ENCODE data around the gene PDE8B. TPM values are rescaled to one million over a fixed set of nuclear protein-coding genes. Genes with fewer than 3 reads are reported as not detected.

PDE8B gene
- total RNA-seq, 1 donor from 2014 or later, result 2.9 TPM

DNA sequence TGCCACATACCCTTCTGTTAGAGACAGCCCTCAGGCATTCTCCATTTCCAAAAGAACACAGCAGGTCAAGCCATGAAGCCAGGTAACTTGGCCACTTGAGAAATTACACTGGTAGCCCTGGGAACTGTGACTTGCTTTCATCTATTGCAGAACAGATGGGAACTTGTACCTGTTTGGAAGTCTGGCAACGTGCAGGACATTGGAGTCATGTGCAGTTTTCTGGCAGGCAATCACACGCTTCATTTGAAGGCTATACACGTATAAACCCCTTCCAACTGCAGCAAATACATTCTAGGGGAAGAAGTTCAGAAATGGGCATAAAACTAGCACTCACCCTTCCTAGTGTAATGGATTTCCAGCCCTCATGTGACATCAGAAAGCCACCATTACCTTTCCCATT, 227.6 kb downstream of the PDE8B start:
- H3K4me1 Mint-ChIP-seq, result no peaks in the 10 kb centered on the region
- H3K27me3 Mint-ChIP-seq (ENCODE audit: low read depth), result no peaks in the 10 kb centered on the region
- no peaks in the 10 kb centered on the region for H3K9me3 Mint-ChIP-seq
- peaks cover 22% of the 10 kb centered on the region for H3K36me3 Mint-ChIP-seq
- TF ChIP-seq CTCF (IDR thresholded peaks at IDR 0.05; ENCODE audit: unreplicated experiment), result no peak
- no peak for DNase-seq (ENCODE audit: low spot score in 2 of 2, unreplicated experiment in 2 of 2)
- no peak overlapping the region for H3K27ac Mint-ChIP-seq
- no peak overlapping the region for H3K4me3 Mint-ChIP-seq

DNA sequence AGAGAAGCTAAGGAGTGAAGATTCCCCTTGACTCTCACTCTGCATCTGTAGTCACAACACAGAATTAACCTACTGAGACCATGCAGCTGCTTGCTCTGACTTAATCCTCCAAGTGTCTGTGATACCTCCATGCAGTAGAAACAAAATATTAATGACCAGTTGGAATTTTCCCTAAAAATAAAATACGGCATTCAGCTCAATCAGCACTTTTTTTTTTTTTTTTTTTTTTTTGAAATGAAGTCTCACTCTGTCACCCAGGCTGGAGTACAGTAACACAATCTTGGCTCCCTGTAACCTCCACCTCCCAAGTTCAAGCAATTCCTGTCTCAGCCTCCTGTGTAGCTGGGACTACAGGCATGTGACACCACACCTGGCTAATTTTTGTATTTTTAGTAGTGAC, 233.2 kb downstream of the PDE8B start:
- peaks cover 41% of the 10 kb centered on the region for H3K36me3 Mint-ChIP-seq
- no peaks in the 10 kb centered on the region for H3K4me1 Mint-ChIP-seq
- H3K9me3 Mint-ChIP-seq, result peaks cover 17% of the 10 kb centered on the region
- DNase-seq (ENCODE audit: low spot score in 2 of 2, unreplicated experiment in 2 of 2), result no peak
- H3K4me3 Mint-ChIP-seq, result no peak overlapping the region
- TF ChIP-seq CTCF (IDR thresholded peaks at IDR 0.05; ENCODE audit: unreplicated experiment), result no peak
- no peak overlapping the region for H3K27ac Mint-ChIP-seq
- H3K27me3 Mint-ChIP-seq (ENCODE audit: low read depth), result no peaks in the 10 kb centered on the region

- Mint-ChIP-seq H3K4me1 (no peaks in the 10 kb centered on the region), H3K9me3 (peaks cover 17% of the 10 kb centered on the region), H3K36me3 (peaks cover 48% of the 10 kb centered on the region), H3K27me3 (ENCODE audit: low read depth) (no peaks in the 10 kb centered on the region), H3K4me3 (no peak overlapping the region), H3K27ac (no peak overlapping the region)
- TF ChIP-seq CTCF (IDR thresholded peaks at IDR 0.05; ENCODE audit: unreplicated experiment), result no peak
- DNase-seq (ENCODE audit: low spot score in 2 of 2, unreplicated experiment in 2 of 2), result no peak
These were observed 233.9 kb downstream of the PDE8B start for GRCh38 chr5:77444356-77444755.

GRCh38 chr5:77448831-77449230, 238.4 kb downstream of the PDE8B start:
- DNase-seq (ENCODE audit: low spot score in 2 of 2, unreplicated experiment in 2 of 2), result no peak
- Mint-ChIP-seq H3K36me3 (peaks cover 56% of the 10 kb centered on the region), H3K9me3 (peaks cover 17% of the 10 kb centered on the region), H3K27me3 (ENCODE audit: low read depth) (no peaks in the 10 kb centered on the region), H3K4me1 (peaks cover 10% of the 10 kb centered on the region), H3K4me3 (no peak overlapping the region), H3K27ac (no peak overlapping the region)
- no peak for TF ChIP-seq CTCF (IDR thresholded peaks at IDR 0.05; ENCODE audit: unreplicated experiment)

GRCh38 chr5:77449277-77449676, 238.8 kb downstream of the PDE8B start:
- Mint-ChIP-seq H3K27ac (no peak overlapping the region), H3K9me3 (peaks cover 17% of the 10 kb centered on the region), H3K36me3 (peaks cover 59% of the 10 kb centered on the region), H3K4me1 (peaks cover 10% of the 10 kb centered on the region), H3K27me3 (ENCODE audit: low read depth) (no peaks in the 10 kb centered on the region), H3K4me3 (no peak overlapping the region)
- TF ChIP-seq CTCF (IDR thresholded peaks at IDR 0.05; ENCODE audit: unreplicated experiment), result no peak
- no peak for DNase-seq (ENCODE audit: low spot score in 2 of 2, unreplicated experiment in 2 of 2)

GRCh38 chr5:77449981-77450380, 239.5 kb downstream of the PDE8B start:
- Mint-ChIP-seq H3K36me3 (peaks cover 59% of the 10 kb centered on the region), H3K4me3 (no peak overlapping the region), H3K27me3 (ENCODE audit: low read depth) (no peaks in the 10 kb centered on the region), H3K9me3 (peaks cover 17% of the 10 kb centered on the region), H3K4me1 (peaks cover 10% of the 10 kb centered on the region), H3K27ac (no peak overlapping the region)
- no peak for DNase-seq (ENCODE audit: low spot score in 2 of 2, unreplicated experiment in 2 of 2)
- no peak for TF ChIP-seq CTCF (IDR thresholded peaks at IDR 0.05; ENCODE audit: unreplicated experiment)

Measured in mesothelial cell of epicardium (in vitro differentiated cells).